ENCODE results near the gene LPCAT3.
A peak's percentile ranks its signal among the peaks of the same experiment; 100 is the strongest.
"Not testable (repeated sequence)": the region's sequence is repeated elsewhere in the genome, so short reads cannot be mapped to it uniquely, and the experiment has no call there.

The LPCAT3 gene, protein sequence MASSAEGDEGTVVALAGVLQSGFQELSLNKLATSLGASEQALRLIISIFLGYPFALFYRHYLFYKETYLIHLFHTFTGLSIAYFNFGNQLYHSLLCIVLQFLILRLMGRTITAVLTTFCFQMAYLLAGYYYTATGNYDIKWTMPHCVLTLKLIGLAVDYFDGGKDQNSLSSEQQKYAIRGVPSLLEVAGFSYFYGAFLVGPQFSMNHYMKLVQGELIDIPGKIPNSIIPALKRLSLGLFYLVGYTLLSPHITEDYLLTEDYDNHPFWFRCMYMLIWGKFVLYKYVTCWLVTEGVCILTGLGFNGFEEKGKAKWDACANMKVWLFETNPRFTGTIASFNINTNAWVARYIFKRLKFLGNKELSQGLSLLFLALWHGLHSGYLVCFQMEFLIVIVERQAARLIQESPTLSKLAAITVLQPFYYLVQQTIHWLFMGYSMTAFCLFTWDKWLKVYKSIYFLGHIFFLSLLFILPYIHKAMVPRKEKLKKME

DNA sequence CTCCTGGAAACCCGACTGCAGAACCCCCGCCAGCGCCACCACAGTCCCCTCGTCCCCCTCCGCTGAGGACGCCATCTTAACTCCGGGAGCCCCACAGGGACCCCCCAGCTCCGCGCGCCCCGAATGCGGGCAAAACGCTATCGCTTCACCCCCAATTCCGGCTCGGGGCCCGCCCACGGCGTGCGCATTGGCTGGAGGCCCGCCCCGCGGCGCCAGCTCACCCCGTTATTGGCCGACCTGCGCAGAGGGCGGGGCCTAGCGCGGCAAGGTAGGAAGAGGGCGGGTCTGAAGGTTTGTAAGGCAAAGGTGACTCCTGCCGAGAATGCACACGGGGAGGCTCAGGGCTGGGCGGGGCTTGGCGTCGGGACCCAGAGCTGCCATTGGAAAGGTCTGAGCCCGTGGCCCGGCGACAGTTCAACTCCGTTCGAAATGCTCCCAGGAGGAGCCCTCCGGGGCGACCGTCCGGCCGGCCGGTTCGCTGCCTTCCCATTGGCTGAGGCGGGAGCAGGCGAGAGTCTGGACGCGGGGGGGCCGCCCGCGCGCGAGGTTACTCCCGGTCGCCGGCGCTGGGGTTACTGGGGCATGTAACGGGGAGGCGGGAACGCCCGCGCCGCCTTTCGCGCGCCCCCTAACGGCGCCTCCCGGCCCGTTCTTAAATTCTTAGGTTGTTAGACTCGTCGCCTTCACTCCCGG lies at the start of gene LPCAT3:
TSS of gene LPCAT3 (minus strand) at position 127 of the 693 bp plus-strand sequence. CDS start at position 75, 52 bp downstream.
- DNase-seq = peak; percentile 97 to 98

DNA sequence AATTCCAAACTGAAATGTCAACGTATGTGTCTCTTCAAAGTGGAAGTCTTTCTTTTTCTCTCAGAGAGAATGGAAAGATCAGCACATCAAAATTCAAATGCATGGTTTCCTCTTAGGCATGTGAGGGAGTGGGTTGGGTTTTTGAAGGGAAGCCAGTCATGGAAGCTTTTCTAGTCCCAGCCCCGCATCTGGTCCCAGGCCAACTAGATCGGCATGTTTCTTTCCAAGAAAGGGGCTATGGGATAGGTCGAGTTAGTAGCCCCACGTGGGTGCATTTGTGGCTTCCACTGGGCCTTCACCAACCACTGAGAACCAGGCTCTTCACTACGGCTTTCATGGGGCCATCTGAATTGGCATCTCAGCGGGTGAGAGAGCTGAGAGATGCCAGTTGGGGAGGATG lies 48.8 kb upstream of the LPCAT3 start:
- DNase-seq = no peak

DNA sequence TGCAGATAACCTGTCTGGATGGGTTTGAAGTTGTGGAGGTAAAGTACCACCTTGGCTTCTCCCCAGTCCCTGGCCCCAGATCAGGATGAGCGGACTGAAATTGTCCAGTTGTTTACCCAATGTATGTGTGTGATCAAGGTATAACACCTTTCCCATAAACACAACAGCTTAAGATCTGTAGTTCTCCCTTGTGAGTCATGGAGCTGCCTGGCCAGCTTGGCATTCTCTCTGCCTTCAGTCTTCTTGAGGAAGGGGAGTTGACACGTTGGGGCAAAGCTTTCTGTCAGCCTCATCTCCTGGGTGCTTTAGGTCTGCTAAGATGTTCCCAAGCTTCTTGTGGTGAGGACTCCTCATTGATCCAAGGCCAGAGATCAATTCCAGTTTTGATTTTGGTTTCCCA lies 48.3 kb upstream of the LPCAT3 start:
- no peak for DNase-seq

DNA sequence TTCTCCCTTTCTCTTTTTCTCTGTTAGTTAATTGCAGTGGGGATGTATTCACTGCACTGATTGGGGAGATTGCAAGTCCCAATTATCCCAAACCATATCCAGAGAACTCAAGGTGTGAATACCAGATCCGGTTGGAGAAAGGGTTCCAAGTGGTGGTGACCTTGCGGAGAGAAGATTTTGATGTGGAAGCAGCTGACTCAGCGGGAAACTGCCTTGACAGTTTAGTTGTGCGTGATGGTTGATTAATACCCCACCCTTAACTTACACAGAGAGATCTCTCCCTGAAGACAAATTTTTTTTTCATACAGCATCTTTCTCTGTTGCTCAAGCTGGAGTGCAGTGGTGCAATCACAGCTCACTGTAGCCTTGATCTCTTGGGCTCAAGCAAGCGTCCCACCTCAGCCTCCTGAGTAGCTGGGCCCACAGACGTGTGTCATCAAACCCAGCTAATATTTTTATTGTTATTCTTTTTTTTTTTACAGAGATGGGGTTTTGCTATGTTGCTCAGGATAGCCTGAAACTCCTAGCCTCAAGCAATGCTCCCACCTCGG lies 46.9 kb upstream of the LPCAT3 start:
- DNase-seq = no peak

DNA sequence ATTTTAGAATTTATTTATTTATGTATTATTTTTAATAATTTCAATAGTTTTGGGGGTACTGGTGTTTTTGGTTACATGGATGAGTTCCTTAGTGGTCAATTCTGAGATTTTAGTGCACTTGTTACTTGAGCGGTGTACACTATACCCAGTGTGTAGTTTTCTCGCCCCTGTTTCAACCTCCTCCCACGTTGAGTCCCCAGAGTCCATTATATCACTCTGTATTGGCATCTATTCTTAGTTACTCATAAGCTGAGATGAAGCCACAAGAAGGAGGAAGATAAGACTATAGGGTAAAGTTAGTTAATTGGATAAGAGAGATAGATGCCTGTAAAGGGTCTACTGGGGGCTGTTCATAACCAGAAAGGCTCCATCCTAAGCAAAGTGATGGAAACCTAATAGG lies 46.2 kb upstream of the LPCAT3 start:
- DNase-seq = no peak

DNA sequence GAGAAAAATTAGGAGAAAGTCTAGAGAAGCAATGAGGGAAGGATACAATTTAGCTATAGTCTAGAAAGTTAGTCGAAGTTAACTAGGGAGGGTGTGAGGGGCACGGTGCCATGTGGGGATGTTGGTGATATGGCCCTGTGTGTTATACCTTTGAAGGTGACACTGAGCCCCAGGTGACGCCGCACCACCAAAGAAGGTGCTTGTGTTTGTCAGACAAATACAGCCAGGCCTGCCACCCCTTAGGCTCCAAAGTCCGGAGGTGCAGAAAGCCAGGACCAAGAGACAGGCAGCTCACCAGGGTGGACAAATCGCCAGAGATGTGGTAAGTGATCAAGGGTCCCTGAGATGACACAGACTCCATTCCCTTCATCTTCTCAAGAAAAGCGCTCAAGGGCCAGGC lies 43.3 kb upstream of the LPCAT3 start:
- DNase-seq = no peak

DNA sequence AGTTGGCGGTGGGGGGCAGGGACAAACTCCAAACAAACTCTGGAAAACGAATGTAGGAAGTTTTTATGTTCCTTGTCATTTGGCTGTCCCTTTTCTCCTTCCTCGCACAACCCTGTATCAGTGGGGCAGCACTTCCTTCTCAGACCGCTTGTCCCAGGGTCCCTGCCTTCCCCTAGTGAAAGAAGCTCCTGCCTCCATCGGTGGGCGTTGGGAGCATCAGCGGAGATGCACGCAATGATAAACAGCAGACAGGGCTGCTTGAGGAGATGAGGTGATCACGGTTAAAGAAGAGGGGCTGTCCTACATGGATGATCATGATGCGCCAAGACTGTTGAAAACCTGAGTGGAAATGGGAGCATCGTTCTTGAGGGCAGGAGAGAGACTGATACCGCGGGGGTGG lies 42.9 kb upstream of the LPCAT3 start:
- no peak for DNase-seq

DNA sequence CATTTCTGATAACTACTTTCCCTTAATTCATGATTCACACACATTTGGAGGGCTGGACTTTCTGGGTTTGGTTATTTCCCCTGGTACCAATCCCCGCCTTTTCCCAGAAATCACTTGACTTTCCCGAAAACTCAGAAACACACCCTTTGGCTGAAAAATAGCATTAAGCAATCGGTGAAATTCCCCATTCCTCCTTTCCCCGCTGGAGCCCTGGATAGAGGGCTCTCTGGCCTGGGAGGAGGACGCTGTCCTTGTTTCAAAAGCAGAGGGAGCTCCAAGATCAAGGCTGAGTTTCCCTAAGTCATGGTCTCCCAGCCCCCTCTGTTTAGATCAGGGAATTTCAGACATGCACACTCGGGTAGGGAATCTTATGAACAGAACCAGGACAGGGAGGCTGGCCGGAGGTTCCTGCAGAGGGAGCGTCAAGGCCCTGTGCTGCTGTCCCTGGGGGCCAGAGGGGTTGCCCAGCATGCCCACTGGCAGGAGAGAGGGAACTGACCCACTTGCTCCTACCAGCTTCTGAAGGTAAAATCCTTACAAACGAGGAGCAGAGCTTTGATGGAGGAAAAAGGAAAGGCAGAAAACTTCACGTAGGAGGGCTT lies 42.2 kb upstream of the LPCAT3 start, which contains the start of gene C1S:
TSS of gene C1S (plus strand) at position 366 of the 602 bp plus-strand sequence. CDS start 1,195 bp downstream, outside the sequence.
- no peak for DNase-seq

DNA sequence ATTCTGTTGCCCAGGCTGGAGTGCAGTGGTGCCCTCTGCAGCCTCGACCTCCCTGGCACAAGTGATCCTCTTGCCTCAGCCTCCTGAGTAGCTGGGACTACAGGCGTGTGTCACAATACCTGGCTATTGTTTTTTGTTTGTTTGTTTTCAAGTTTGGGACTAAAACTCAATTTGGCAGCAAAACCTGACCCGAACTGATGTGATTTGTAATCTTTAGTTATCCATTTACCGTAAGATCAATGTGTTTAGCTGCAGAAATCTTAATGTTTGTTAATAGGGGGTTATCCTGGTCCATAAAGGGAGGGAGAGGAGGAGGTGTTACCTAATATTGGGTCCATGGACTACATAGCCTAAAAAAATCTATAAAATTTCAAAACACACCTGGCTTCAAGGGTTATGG lies 41.5 kb upstream of the LPCAT3 start:
- DNase-seq = no peak

DNA sequence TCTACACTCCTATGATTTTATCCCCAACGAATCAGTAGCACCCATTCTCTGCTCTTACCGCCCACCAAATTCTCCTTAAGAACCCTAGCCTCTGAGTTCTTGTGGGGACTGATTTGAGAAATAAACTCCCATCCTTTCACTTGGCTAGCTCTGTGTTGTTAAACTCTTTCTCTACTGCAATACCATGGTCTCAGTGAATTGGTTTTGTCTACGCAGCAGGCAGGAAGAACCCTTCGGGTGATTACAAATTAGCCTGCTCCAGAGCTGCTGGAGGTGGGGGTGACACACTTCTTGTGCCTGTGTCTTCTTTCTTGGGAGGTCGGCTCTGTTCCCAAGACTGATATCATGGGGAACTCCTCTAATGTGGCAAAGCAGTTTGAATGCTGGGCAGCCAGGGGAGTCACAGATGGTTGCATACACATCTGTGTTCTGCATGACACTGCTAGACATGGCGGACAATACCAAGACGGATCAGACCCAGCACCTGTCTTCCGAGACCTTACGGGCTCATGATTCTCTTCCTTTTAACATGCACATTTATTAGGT lies 40.6 kb upstream of the LPCAT3 start:
- no peak for DNase-seq

DNA sequence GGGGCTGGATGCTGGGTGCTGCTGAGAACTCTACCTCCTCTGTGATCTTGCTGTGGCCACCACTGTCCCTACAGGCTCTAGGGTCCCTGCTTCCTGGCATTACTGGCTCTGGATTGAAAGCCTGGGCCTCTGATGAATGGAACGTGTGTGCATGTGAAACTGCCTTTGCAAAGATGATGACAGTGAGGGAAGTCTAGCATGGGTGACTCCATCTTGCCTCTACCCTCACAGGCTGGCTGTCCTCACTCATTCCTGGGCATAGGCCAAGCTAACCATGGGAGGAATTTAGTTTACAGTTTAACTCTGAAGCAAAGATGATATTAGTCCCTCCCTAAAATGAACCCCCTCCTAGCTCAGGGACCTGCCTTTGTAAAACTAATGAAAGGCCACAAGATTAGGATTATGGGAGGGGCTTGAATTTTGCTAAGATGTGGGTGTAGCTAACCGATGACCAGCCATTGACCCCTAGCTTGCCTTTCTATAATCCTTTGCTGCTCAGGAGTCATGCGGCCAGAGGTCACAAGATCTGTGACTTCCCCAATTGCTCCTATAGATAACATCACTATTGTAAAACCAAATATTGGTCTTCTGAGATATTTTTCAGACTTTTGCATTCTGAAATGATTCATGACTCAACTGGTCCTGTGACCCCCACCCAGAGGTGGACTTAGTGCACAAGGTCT lies 40.0 kb upstream of the LPCAT3 start:
- DNase-seq = no peak

DNA sequence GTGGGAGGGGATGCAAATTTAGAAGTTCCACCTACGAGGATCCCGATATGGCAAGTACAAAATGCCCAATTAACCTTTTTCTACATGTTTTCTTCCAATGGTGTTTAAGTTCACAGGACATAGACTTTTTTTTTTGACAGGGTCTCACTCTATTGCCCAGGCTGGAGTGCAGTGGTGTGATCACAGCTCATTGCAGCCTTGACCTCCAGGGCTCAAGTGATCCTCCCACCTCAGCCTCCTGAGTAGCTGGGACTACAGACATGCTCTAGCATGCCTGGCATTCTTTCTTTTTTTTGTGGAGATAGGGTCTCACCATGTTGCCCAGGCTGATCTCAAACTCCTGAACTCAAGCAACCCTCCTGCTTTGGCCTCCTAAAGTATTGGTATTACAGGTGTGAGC lies 37.5 kb upstream of the LPCAT3 start:
- DNase-seq = not testable (repeated sequence)

DNA sequence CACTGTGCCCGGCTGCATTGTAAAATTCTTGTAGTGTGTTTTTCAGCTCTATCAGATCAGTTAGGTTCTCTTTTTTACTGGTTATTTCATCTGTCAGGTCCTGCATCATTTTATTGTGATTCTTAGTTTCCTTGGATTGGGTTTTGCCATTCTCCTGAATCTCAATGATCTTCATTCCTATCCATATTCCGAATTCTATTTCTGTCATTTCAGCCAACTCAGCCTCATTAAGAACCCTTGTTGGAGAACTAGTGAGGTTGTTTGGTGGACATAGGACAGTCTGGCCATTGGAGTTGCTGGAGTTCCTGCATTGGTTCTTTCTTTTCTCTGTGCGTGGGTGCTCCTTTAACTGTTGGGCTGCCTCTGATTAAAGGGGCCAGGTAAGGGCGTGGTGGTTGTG lies 36.6 kb upstream of the LPCAT3 start:
- no peak for DNase-seq

DNA sequence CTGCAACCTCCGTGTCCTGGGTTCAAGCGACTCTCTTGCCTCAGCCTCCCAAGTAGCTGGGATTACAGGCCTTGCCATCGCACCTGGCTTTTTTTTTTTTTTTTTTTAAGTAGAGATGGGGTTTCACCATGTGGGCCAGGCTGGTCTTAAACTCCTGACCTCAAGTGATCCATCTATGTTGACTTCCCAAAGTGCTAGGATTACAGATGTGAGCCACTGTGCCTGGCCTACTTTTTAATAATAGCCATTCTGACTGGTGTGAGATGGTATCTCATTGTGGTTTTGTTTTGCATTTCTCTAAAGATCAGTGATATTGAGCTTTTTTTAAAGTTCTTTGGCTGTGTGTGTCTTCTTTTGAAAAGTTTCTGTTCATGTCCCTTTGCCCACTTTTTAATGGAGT lies 31.7 kb upstream of the LPCAT3 start:
- not testable (repeated sequence) for DNase-seq

DNA sequence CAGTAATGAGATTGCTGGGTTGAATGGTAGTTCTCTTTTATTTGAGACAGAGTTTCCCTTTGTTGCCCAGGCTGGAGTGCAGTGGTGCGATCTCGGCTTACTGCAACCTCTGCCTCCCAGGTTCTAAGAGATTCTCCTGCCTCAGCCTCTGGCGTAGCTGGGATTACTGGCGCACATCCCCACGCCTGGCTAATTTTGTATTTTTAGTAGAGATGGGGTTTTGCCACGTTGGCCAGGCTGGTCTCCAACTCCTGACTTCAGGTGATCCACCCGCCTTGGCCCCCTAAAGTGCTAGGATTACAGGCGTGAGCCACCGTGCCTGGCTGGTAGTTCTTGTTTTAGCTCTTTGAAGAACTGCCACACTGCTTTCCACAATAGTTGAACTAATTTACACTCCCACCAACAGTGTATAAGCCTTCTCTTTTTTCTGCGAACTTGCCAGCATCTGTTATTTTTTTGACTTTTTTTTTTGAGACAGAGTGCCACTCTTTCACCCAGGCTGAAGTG lies 31.2 kb upstream of the LPCAT3 start:
- not testable (repeated sequence) for DNase-seq

DNA sequence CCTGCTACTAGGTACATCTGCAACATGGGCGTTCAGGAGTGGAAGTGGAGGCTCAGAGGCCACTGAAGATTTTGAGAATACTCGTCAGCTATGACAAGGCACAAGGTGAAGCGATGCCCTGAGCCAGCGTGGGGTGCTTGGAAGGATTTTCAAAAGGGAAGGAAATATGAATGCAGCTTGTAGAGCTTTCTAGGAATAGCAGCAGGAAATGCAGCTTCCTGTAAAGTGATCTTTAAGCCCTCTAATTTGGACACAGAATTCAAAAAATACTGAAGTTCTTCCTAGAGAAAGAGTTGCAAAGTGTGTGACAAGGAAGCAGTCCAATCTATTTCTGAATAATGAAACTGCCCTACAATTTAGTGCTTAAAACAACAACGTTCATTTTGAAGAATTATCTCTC lies 29.0 kb upstream of the LPCAT3 start:
- no peak for DNase-seq

DNA sequence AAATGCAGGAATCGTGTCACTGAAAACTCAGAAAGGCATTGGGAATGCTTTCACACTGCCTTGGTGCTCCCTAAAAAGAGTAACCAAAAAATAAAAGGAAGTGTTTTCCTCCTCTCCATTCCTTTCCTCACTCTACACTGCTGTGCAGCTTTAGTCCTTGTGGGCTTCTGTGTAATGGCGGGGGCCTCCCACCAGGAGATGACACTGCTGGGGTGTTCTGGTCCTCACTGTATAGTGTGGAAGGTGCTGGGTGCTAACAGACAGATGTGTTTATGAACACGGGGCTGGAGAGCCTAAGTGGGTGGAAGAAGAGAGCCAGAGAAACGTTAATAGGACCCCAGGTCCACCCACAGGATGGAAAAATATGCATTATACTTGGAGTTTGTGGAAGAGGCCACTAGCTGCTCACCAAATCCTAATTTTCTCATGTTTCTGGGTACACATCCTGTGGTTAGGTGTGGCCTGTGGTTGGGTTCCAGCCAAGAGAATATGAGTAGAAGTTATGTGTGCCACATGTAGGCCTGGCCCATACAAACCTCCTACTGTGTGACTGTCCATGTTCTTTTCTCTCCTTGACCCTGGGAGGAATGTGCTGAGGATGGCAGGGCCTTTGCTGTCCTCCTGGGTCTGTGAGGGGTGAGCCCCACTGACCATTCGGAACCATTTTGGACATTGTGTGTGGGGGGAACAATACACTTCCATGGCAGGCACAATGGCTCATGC lies 28.3 kb upstream of the LPCAT3 start:
- DNase-seq = no peak

DNA sequence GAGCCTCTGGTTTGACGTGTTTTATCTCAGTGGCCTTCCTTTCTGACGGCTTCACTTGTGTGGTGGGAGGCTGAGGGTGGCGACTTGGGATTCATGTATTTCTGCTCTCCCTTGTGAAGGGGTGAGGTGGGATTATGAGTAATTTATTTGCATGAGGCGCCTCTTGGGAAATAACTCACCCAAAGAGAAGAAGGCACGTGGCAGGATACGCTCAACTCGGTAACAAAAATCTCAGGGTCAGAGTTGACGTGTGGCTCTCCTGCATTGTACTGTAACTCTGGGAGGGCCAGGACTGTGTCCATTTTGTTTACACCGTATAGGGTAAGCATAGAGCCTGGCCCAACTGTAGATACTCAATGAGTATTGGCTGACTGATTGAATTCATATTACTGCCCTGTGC lies 27.6 kb upstream of the LPCAT3 start:
- no peak for DNase-seq

DNA sequence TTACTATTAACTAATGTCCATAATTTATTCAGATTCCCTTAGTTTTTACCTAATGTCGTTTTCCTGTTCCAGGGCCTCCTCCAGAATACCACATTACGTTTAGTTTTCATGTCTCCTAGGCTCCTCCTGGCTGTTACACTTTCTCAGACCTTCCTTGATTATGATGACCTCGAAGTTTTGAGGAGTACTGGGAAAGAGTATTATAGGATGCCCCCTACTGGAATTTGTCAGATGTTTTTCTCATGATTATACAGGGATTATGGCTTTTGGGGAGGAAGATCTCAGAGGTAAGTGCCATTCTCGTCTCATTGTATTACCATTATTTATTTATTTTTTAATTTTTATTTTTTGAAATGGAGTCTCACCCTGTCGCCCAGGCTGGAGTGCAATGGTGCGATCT lies 24.6 kb upstream of the LPCAT3 start:
- DNase-seq = peak in 1 of 2 donors; percentile 29

DNA sequence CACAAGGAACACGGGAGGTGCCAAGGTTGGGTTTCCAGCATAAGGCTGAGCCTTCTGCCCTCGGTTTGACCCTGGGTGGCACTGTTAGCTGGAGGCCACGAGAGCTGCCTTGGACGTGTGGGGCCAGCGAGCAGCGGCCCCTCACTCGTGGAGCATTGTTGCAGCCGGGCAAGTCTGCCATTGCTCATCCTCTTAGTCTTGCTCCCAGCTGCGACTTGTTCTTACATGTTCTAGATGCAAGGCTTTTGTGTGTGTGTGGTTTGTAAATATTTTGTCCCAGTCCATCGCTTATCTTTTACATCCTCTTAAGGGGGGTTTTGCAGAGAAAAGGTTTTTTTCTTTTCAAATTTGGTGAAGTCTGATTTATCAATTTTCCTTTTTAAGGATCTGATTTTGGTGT lies 21.1 kb upstream of the LPCAT3 start:
- DNase-seq = no peak

DNA sequence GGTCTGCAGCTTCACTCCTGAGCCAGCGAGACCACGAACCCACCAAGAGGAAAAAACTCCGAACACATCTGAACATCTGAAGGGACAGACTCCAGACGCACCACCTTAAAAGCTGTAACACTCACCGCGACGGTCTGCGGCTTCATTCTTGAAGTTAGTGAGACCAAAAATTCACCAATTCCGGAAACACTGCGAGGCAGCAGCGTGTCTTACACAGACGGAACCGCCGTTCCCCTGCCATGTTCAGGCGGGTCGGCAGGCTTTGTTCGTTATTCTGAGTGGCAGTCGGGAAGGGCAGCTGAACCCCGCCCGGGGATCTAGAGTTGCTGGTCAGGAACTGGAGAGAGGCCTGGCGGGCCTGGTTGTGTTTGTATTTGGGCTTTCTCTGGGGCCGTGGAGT lies 20.3 kb upstream of the LPCAT3 start:
- no peak for DNase-seq

DNA sequence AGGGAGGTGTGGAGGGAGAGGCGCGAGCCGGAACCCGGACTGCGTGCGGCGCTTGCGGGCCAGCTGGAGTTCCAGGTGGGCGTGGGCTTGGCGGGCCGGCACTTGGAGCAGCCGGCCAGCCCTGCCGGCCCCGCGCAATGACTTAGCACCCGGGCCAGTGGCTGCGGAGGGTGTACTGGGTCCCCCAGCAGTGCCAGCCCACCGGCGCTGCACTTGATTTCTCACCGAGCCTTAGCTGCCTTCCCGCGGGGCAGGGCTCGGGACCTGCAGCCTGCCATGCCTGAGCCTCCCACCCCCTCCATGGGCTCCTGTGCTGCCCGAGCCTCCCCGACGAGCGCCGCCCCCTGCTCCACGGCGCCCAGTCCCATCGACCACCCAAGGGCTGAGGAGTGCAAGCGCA lies 19.1 kb upstream of the LPCAT3 start:
- DNase-seq = not testable (repeated sequence)

Data from CD4-positive, alpha-beta T cell treated with Interleukin-1 beta for 1 hour (primary cell).